ENCODE data around the gene GPHA2.

DNA sequence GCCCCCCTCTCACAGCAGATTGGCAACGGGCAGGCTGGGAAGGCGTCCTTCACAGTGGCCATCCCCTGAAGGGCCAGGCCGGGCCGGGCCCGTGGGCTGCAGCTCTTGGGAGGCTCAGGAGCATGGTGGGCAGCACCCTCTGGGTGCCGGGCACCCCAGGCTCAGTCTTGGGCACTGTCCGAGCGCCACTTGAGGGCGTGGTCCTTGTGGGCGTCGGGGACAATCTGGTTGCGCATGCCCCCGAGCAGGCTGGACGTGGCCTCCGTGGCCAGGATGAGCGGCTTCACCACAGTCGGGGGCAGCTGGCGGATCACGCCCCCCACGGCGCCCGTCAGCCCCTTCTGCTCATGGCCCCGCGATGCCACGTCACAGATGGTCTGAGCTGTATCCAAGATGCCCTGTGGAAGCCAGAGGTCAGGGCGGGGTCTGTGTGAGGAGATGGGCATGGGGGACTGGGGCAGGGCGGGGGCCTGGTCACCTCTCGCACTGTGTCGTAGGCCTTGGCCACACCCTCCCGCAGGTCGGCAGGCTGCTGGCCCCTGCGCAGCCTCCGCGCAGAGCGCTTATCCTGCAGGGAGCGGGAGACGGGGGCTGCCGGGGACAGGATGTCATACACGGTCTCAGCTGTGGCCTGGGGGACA, 40.8 kb downstream of the GPHA2 start:
- TF ChIP-seq POLR2A (IDR thresholded peaks at IDR 0.05): no peak
- TF ChIP-seq CTCF (IDR thresholded peaks at IDR 0.05): no peak
